IPS DF 6.9 (cell line): ENCODE measurements around the gene TTC23.

Source experiments
- DNase-seq: peaks from one replicate; pipeline ENCODE4 v3.0.0-alpha.2; 2013; ENCODE audit warnings: low read depth, low spot score
- H3K27ac ChIP-seq: one replicate; pipeline ENCODE4 v1.5.1; 2013; ENCODE audit warnings: low read length, control low read depth
- H3K27me3 ChIP-seq: 2 replicates; pipeline ENCODE4 v1.6.1; 2013; ENCODE audit warnings: mild to moderate bottlenecking, low read length; ENCODE audit not compliant: control insufficient read depth, insufficient read depth
- H3K36me3 ChIP-seq: 2 replicates; pipeline ENCODE4 v1.6.1; 2013; ENCODE audit warnings: low read length; ENCODE audit not compliant: control insufficient read depth, insufficient read depth
- H3K4me1 ChIP-seq: 2 replicates; pipeline ENCODE4 v1.6.1; 2013; ENCODE audit warnings: low read length; ENCODE audit not compliant: control insufficient read depth, insufficient read depth
- H3K4me3 ChIP-seq: 2 replicates; pipeline ENCODE4 v1.5.1; 2013; ENCODE audit warnings: mild to moderate bottlenecking, low read length
- H3K9me3 ChIP-seq: 2 replicates; pipeline ENCODE4 v1.6.1; 2013; ENCODE audit warnings: low read length, inconsistent platforms; ENCODE audit not compliant: control insufficient read depth, insufficient read depth
- WGBS: extraction: QIAGEN DNeasy Blood & Tissue Kit; methylation state at CpG from one replicate; pipeline ENCODE4 v1.1.7; 2013; ENCODE audit warnings: mixed read lengths, missing lambda C conversion rate; ENCODE audit not compliant: insufficient read length, insufficient coverage; 5-methylcytosine and 5-hydroxymethylcytosine counted together

TTC23 gene

DNA sequence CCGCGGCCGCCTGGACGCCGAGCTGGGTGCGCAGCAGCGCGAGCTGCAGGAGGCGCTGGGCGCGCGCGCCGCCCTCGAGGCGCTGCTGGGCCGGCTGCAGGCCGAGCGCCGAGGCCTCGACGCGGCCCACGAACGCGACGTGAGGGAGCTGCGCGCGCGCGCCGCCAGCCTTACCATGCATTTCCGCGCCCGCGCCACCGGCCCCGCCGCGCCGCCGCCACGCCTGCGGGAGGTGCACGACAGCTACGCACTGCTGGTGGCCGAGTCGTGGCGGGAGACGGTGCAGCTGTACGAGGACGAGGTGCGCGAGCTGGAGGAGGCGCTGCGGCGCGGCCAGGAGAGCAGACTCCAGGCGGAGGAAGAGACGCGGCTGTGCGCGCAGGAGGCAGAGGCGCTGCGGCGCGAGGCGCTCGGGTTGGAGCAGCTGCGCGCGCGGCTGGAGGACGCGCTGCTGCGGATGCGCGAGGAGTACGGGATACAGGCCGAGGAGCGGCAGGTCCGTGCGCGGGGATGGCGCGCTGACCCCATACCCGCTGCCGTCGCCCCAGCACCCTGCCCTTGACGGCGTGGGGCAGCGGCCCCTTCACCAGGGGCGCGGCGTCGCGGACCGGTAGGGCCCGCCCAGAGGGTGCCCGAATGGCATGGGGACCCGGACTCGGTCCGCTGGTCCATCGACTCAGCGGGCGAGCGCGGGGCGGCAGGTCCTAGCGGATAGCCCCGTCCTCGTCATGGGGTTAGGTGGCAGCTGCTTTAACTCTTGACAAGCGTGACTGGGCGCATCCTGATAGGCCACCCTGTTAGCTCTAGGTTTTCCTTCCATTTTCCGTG, 143.7 kb downstream of the TTC23 start:
- H3K4me3 ChIP-seq, result peak overlapping the region; percentile 28; the same call in 1 of the 2 replicates
- DNase-seq, result no peak
- H3K27ac ChIP-seq, result no peak overlapping the region
- peaks cover 22% of the 10 kb centered on the region for H3K27me3 ChIP-seq
- H3K9me3 ChIP-seq, result no peaks in the 10 kb centered on the region
- no peaks in the 10 kb centered on the region for H3K36me3 ChIP-seq
- no peaks in the 10 kb centered on the region; the same call in 1 of the 2 replicates for H3K4me1 ChIP-seq
- WGBS, result no CpG with 5 or more reads among the region's 116 CpGs

DNA sequence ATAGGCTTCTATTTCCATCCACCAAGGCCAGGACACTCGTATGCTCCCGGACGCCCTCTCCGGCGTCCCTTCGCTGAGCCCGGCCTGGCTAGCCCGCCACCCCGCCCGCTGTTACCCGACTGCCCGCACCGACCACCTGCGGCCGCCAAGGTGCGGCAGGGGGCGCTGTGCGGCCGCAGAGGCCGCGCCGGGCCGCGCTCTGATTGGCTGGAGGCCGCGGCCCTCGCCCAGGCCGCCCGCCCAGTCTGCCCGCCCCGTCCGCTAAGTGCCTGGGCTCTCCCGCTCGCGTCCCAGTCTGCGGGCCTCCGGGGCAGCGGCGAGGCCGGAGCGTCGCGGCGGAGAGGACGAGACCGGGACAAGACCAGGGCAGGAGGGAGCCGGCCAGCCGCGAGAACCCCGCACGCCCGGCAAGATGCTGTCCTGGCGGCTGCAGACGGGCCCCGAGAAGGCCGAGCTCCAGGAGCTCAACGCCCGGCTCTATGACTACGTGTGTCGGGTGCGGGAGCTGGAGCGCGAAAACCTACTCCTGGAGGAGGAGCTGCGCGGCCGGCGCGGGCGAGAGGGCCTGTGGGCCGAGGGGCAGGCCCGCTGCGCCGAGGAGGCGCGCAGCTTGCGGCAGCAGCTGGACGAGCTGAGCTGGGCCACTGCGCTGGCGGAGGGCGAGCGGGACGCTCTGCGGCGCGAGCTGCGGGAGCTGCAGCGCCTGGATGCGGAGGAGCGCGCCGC, 144.4 kb downstream of the TTC23 start, which contains the start of gene SYNM:
Gene SYNM (plus strand): TSS at position 293 of the 726 bp plus-strand sequence. CDS start 120 bp downstream, at position 413.
- H3K4me3 ChIP-seq, result peak within 1 kb of the TSS; percentile 28; the same call in 1 of the 2 replicates
- H3K27me3 ChIP-seq, result peaks cover 25% of the 10 kb centered on the region
- no peaks in the 10 kb centered on the region for H3K36me3 ChIP-seq
- no peaks in the 10 kb centered on the region for H3K9me3 ChIP-seq
- no peaks in the 10 kb centered on the region; the same call in 1 of the 2 replicates for H3K4me1 ChIP-seq
- no CpG with 5 or more reads among the region's 91 CpGs for WGBS
- H3K27ac ChIP-seq, result no peak within 1 kb of the TSS
- DNase-seq, result no peak

- DNase-seq, result no peak
- WGBS, result no CpG with 5 or more reads among the region's 2 CpGs
- Histone ChIP-seq H3K27me3 (peaks cover 32% of the 10 kb centered on the region), H3K27ac (no peak overlapping the region), H3K9me3 (no peaks in the 10 kb centered on the region), H3K36me3 (no peaks in the 10 kb centered on the region), H3K4me1 (no peaks in the 10 kb centered on the region; the same call in 1 of the 2 replicates), H3K4me3 (no peak overlapping the region)
These were observed 146.1 kb downstream of the TTC23 start for GRCh38 chr15:99103279-99103678.

GRCh38 chr15:99102332-99103235, 146.8 kb downstream of the TTC23 start:
- no peak overlapping the region for H3K4me3 ChIP-seq
- no peaks in the 10 kb centered on the region; the same call in 1 of the 2 replicates for H3K4me1 ChIP-seq
- H3K27me3 ChIP-seq, result peaks cover 32% of the 10 kb centered on the region
- no peak for DNase-seq
- H3K36me3 ChIP-seq, result no peaks in the 10 kb centered on the region
- no peaks in the 10 kb centered on the region for H3K9me3 ChIP-seq
- H3K27ac ChIP-seq, result no peak overlapping the region
- WGBS, result no CpG with 5 or more reads among the region's 13 CpGs

DNA sequence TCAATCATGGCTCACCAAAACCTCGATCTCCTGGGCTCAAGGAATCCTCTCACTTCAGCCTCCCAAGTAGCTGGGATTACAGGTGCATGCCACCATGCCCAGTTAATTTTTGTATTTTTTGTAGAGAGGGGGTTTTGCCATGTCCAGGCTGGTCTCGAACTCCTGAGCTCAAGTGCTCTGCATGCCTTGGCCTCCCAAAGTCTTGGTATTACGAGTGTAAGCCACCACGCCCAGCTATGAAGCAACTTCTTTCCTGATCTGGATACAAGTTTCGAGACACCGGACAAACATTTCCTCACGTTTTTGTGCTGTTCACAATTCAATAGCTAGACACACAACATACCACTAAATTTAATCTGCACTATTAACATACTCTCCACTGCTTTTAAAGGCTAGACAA, 147.9 kb downstream of the TTC23 start:
- no CpG with 5 or more reads among the region's 7 CpGs for WGBS
- DNase-seq, result no peak
- H3K27me3 ChIP-seq, result peaks cover 22% of the 10 kb centered on the region; the same call in 1 of the 2 replicates

DNA sequence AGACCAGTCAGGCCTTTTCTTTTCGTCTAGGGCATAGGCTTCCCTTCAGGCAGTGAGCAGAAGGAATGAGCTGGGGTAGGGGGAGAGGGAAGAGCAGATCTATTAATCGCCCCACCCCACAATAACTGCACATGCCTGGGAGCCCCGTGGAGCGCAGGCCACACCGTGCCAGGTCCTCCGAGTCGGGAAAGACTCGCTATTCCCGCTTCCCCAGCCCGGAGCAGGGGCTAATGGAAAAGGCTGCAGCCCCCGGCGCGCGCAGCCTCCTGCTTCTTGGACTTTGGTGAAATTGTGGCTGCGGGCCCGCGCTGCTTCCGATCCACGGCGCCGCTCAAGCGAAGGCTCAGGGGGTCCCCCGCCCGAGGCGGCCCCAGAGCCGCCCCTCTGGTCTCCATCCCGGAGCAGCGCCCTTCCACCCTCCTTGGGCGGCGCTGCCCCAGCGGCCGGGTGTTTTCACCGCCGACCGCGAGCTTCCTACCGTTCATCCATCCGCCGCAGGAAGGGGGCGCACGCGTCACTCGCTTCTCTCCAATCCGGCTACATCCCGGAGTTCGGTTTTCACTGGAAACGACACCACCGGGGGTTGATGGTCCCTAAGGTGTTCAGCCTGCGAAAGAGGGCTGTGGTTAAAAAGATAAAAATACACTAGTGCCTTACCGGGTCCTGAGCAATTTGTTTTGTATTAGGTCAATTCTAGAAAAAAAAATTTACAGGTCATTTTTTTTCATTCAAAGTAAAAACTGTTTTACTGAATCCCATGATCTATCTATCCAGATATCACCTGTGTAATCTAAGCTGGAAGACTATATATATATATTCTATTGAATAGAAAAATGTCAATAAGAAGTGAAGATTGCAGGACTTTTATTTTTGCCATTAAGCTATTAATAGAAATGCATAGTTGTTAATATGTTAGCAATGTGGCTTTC, 148.9 kb downstream of the TTC23 start:
- DNase-seq, result no peak
- H3K4me3 ChIP-seq, result peak overlapping the region; percentile 3; the same call in 1 of the 2 replicates
- no peaks in the 10 kb centered on the region for H3K36me3 ChIP-seq
- no CpG with 5 or more reads among the region's 50 CpGs for WGBS
- no peak overlapping the region for H3K27ac ChIP-seq
- H3K27me3 ChIP-seq, result peaks cover 12% of the 10 kb centered on the region; the same call in 1 of the 2 replicates
- no peaks in the 10 kb centered on the region for H3K9me3 ChIP-seq
- no peaks in the 10 kb centered on the region; the same call in 1 of the 2 replicates for H3K4me1 ChIP-seq

More for the DNA sequence above, 147.9 kb downstream of the TTC23 start:
- Histone ChIP-seq H3K27ac (no peak overlapping the region), H3K36me3 (no peaks in the 10 kb centered on the region), H3K4me1 (no peaks in the 10 kb centered on the region; the same call in 1 of the 2 replicates), H3K4me3 (no peak overlapping the region), H3K9me3 (no peaks in the 10 kb centered on the region)

- H3K4me1 ChIP-seq, result no peaks in the 10 kb centered on the region; the same call in 1 of the 2 replicates
- H3K27ac ChIP-seq, result no peak overlapping the region
- H3K36me3 ChIP-seq, result no peaks in the 10 kb centered on the region
- no peak overlapping the region for H3K4me3 ChIP-seq
- H3K27me3 ChIP-seq, result peaks cover 11% of the 10 kb centered on the region; the same call in 1 of the 2 replicates
- no peaks in the 10 kb centered on the region for H3K9me3 ChIP-seq
- DNase-seq, result no peak
- WGBS, result no CpG with 5 or more reads among the region's 7 CpGs
These were observed 149.7 kb downstream of the TTC23 start for GRCh38 chr15:99099661-99100060.

DNA sequence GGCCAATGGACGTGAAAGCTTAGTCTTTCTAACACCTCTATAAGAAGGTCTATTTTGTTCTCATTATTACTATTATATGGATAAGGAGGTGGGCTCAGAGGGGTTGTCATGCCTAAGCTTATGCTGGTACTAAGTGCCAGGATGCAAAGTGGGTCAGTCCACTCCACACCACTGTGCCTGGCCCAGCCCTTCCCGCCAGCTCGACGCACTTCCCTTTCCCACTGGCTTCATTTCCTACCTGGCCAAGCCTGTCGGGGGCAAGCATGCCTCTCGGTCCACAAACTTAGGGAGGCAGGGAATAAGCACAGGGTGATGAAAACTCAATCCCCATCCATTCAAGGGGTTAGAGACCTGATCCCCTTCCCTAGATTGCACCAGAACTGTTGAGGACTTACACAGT, 150.4 kb downstream of the TTC23 start:
- no CpG with 5 or more reads among the region's 6 CpGs for WGBS
- H3K27ac ChIP-seq, result no peak overlapping the region
- no peaks in the 10 kb centered on the region for H3K4me1 ChIP-seq
- no peaks in the 10 kb centered on the region for H3K9me3 ChIP-seq
- DNase-seq, result no peak
- no peak overlapping the region for H3K4me3 ChIP-seq
- H3K27me3 ChIP-seq, result peaks cover 11% of the 10 kb centered on the region; the same call in 1 of the 2 replicates
- H3K36me3 ChIP-seq, result no peaks in the 10 kb centered on the region

DNA sequence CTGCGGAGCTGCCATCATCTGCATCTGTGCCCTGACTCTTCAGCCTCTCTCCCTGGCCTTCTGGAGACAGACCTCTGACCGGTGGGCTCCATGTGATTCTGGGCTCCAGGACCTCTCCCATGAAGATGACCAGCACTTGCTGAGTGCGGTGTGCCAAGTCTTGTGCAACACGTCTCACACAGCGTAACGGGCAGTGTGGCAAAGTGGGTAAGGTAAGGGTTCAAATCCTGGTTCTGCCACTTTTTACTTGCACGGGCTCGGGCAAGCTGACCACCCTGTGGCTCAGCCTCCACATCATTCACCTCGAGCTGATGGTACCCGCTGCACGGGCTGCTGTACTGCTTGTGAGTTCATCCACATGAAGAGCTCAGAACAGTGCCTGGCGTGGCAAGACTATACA, 151.0 kb downstream of the TTC23 start:
- Histone ChIP-seq H3K4me3 (no peak overlapping the region), H3K27me3 (peaks cover 11% of the 10 kb centered on the region; the same call in 1 of the 2 replicates), H3K9me3 (no peaks in the 10 kb centered on the region), H3K4me1 (no peaks in the 10 kb centered on the region), H3K27ac (no peak overlapping the region), H3K36me3 (no peaks in the 10 kb centered on the region)
- DNase-seq, result no peak
- no CpG with 5 or more reads among the region's 12 CpGs for WGBS
